ENCODE data around the gene SHLD1.

Gene SHLD1

DNA sequence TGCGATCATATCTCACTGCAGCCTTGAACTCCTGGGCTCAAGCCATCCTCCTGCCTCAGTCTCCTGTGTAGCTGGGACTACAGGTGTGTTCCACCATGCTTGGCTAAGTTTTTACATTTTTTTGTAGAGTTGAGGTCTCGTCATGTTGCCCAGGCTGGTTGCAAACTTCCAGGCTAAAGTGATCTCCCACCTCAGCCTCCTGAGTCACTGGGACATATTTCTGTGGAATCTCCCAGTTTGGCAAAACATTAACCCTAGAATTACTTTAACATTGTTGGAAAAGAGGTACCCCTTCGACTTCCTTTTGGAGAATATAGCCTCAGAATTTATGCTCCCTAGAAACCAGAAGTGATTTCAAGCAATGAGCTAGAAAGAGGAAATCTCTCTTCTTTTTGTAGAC, 57.2 kb downstream of the SHLD1 start:
- no peak for DNase-seq (ENCODE audit: extremely low read depth, low read depth)
- TF ChIP-seq, protein P1, sequence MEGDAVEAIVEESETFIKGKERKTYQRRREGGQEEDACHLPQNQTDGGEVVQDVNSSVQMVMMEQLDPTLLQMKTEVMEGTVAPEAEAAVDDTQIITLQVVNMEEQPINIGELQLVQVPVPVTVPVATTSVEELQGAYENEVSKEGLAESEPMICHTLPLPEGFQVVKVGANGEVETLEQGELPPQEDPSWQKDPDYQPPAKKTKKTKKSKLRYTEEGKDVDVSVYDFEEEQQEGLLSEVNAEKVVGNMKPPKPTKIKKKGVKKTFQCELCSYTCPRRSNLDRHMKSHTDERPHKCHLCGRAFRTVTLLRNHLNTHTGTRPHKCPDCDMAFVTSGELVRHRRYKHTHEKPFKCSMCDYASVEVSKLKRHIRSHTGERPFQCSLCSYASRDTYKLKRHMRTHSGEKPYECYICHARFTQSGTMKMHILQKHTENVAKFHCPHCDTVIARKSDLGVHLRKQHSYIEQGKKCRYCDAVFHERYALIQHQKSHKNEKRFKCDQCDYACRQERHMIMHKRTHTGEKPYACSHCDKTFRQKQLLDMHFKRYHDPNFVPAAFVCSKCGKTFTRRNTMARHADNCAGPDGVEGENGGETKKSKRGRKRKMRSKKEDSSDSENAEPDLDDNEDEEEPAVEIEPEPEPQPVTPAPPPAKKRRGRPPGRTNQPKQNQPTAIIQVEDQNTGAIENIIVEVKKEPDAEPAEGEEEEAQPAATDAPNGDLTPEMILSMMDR (IDR thresholded peaks at IDR 0.05; ENCODE audit: low read depth, low read length), result no peak

DNA sequence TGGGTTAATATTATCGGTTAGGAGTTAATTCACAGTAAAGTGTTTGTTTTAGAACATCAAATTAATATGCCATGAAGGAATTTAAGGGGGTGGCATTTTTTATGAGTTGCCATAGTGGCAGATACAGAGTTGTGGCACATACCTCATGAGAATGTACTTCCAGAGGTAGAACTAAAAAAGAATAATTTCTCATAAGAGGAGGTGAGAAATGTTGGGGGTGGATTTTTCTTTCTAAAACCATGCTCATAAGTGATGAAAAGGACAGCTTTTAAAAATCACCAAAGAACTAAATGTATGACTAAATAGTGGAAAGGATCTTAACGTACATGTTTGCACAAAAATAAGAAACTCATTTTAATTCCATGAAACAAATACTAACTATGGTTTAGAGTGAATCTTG, 58.7 kb downstream of the SHLD1 start:
- TF ChIP-seq, protein P1 (IDR thresholded peaks at IDR 0.05; ENCODE audit: low read depth, low read length), result no peak
- DNase-seq (ENCODE audit: extremely low read depth, low read depth), result no peak

DNA sequence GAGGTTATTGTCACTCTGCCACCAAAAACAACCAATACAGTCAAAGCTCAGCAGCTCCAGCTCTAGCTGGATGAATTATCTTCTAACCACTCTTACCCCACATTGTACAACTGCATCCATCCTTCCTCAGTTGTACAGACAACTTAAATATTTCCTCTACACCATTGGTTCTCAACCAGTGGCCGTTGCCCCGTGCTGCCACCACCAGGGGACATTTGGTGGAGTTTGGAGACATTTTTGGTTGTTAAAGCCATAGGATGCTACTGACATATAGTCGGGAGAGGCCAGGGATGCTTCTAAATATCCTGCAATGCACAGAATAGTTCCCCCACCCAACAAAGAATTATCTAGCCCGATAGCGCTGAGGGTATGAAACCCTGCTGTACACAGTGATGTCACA, 59.3 kb downstream of the SHLD1 start:
- TF ChIP-seq, protein P1 (IDR thresholded peaks at IDR 0.05; ENCODE audit: low read depth, low read length), result no peak
- no peak for DNase-seq (ENCODE audit: extremely low read depth, low read depth)

DNA sequence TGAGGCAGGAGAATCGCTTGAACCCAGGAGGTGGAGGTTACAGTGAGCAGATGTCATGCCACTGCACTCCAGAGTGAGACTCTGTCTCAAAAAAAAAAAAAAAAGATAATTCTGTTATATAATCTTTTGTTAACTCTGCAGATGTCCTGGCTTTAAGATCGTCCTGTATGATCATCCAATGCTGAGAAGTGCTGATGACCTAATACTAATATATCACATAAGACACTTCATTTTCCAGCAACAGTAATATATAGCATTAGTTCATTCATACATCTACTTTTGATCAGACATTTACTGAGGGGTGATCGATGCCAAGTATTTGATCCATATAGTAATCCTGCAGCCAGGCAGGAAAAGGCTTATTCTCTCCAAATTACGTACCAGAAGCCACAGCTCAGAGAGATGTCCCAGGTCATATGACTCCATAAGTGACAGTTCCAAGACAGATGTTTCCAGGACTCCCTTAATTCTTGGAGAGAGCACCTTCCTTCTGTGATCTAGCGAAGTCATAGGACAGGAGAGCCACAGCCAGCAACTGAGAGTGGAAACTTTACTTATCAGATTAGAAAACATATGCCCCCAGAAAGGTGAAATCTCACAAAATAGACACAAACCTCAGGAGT, 60.7 kb downstream of the SHLD1 start:
- TF ChIP-seq, protein P1 (IDR thresholded peaks at IDR 0.05; ENCODE audit: low read depth, low read length), result no peak

DNA sequence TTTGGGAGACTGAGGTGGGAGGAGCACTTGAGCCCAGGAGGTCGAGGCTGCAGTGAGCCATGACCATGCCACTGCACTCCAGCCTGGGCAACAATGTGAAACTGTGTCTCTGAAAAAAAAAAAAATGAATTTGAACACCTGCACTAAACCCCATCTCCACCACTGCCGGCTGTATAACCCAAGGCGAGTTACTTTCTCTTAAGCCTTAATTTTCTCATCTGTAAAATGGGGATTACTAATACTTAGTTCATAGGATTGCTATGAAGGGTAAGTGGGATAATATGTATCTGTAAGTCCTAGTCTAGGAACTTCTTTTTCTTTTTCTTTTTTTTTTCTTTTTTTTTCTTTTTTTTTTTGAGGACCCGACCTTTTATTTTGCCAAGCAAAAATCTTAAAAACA, 61.5 kb downstream of the SHLD1 start:
- DNase-seq (ENCODE audit: extremely low read depth, low read depth), result no peak
- TF ChIP-seq, protein P1 (IDR thresholded peaks at IDR 0.05; ENCODE audit: low read depth, low read length), result no peak

More for the DNA sequence above, 60.7 kb downstream of the SHLD1 start:
- no peak for DNase-seq (ENCODE audit: extremely low read depth, low read depth)

DNA sequence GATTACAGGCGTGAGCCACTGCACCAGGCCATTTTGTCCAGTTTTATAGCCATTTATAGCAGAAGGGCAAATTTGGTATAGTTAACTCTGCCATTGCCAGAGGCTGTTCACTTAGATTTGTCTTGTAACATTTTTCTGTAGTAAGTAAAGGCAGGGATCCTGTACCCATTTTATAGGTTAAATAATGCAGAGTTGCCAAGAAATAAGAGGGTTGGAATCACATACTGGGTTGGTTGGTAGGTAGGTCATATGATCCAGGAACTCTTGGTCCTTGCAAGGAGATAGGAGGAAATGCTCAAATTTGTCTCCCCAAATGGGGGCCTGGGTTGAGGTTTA, 68.1 kb downstream of the SHLD1 start:
- TF ChIP-seq, protein P1 (IDR thresholded peaks at IDR 0.05; ENCODE audit: low read depth, low read length), result no peak
- DNase-seq (ENCODE audit: extremely low read depth, low read depth), result no peak

DNA sequence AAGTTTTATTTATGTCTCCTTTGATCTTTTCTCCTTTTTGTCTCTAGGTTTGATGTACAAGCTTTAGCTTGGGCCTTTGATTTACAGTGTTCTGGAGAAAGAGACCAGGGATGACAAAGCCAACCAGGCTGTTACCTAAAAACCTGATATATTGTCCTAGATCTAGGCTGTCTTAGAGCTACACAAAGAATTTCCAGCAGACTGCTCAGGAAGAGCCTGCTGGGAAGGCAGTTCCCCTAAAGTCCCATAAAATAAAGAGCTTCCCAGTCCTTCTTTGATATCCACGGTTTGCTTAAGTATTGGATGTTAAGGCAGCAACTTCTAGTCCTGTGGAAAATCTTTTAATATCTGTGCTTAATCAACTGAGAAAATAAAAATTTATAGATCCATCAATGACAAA, 70.5 kb downstream of the SHLD1 start:
- TF ChIP-seq, protein P1 (IDR thresholded peaks at IDR 0.05; ENCODE audit: low read depth, low read length), result no peak
- DNase-seq (ENCODE audit: extremely low read depth, low read depth), result no peak
